22Rv1 (cell line): Measurements from ENCODE around the gene UBAP1.
"Not testable (repeated sequence)": the region's sequence is repeated elsewhere in the genome, so short reads cannot be mapped to it uniquely, and the experiment has no call there.

Source experiments
- ZFX ChIP-seq: fragments of 450-650 bp; IDR thresholded peaks from 2 replicates; pipeline ENCODE4 v1.6.1; 2017; ENCODE audit warnings: antibody characterized with exemption, borderline replicate concordance
- TF ChIP-seq, protein P1 (sequence below): fragments of 450-650 bp; IDR thresholded peaks from 2 replicates; pipeline ENCODE4 v1.5.1; 2017; ENCODE audit warnings: mild to moderate bottlenecking

DNA sequence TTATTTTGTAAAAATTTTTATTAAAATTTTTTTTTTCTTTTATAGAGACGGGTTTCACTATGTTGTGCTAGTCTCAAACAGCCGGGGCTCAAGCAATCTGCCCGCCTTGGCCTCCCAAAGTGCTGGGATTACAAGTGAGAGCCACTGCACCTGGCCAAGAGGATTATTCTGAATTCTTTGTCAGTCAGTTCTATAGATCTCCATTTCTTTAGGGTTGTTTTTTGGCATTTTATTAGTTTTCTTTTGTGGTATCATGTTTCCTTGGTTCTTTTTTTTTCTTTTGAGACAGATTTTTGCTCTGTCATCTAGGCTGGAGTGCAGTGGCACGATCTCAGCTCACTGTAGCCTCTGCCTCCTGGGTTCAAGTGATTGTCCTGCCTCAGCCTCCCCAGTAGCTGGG, 18.4 kb downstream of the UBAP1 start:
- TF ChIP-seq, protein P1, sequence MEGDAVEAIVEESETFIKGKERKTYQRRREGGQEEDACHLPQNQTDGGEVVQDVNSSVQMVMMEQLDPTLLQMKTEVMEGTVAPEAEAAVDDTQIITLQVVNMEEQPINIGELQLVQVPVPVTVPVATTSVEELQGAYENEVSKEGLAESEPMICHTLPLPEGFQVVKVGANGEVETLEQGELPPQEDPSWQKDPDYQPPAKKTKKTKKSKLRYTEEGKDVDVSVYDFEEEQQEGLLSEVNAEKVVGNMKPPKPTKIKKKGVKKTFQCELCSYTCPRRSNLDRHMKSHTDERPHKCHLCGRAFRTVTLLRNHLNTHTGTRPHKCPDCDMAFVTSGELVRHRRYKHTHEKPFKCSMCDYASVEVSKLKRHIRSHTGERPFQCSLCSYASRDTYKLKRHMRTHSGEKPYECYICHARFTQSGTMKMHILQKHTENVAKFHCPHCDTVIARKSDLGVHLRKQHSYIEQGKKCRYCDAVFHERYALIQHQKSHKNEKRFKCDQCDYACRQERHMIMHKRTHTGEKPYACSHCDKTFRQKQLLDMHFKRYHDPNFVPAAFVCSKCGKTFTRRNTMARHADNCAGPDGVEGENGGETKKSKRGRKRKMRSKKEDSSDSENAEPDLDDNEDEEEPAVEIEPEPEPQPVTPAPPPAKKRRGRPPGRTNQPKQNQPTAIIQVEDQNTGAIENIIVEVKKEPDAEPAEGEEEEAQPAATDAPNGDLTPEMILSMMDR = not testable (repeated sequence)
- not testable (repeated sequence) for TF ChIP-seq ZFX
